Right kidney (tissue), 1 donor: ENCODE results near the gene EPS8.

Experiments used
- DNase-seq: peaks from one replicate; pipeline ENCODE4 v3.0.0-alpha.2; 2016

The EPS8 gene

DNA sequence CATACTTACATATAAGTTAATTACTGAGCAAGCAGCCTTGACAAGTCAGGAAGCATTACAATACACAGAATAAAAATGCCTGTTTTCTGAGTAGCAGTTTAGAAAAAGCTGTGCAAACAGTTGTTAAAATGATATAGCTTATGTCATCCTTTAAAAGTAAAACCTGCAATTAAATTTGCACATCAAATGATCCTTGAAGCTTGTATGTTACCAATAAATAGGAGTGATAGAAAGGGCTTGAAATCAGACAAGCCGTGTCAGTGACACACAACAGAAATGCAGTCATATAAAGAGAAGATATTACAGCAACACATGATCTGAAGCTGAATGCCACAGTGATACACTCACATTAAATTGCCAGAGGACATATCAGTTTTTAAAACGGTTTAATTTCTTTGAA lies 70.0 kb downstream of the EPS8 start:
- no peak for DNase-seq

DNA sequence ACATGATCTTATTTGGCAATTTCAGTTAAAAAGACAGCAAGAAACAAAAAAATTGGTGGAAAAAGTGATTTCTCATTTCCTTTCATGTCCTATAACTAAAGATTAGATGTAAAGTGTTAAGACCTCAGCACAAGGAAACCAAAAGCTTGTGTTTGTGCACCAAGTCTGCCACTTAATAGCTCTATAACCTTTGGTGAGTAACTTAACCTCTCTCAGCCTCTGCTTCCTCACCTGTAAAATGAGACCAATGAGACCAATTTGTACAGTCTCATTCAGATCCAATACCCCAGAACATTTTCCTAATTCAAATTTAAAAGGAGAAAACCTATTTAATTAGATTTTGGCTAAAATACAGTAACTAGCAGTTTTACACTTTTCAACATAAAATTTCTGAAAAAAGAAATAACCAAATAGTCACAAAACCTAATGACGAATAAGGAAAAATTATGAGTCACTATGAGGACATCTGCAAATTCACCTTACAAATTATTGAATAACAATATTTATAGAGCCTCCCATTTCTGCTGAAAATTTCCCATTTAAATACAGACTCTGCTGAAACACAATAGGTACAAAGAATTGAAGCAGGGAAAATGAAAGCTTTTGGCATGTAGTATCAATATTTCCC lies 71.1 kb downstream of the EPS8 start:
- no peak for DNase-seq

DNA sequence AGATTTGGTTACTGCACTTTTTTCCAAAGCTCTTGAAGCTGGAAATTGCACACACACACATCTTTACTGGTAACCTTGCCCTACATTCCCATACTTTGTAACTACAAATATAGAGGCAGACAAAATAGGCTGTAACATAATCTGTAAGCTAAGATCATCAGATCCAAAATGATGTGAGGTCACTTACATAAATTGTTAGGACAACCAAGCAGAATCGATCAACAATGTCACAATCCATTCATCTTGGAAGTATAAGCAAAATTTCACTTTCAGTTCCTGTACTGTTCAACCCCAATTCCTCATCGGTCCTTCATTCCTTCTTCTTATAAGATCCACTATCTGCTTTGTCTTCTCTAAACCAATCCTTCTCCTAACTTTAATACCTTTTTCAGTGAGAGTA lies 72.6 kb downstream of the EPS8 start:
- DNase-seq: no peak

DNA sequence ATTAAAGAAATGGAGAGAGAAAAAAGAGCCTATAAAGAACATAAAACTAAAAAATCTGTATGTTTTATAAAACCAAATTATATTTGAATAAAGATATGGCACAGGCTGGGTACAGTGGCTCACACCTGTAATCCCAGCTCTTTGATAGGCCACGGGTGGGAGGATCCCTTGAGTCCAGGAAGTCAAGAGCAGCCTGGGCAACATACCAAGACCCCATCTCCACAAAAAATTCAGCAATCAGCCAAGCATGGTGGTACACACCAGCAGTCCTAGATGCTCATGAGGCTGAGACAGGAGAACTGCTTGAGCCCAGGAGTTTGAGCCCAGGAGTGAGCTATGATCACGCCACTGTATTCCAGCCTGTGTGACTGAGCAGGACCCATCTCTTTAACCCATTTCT lies 74.9 kb downstream of the EPS8 start:
- DNase-seq: no peak

DNA sequence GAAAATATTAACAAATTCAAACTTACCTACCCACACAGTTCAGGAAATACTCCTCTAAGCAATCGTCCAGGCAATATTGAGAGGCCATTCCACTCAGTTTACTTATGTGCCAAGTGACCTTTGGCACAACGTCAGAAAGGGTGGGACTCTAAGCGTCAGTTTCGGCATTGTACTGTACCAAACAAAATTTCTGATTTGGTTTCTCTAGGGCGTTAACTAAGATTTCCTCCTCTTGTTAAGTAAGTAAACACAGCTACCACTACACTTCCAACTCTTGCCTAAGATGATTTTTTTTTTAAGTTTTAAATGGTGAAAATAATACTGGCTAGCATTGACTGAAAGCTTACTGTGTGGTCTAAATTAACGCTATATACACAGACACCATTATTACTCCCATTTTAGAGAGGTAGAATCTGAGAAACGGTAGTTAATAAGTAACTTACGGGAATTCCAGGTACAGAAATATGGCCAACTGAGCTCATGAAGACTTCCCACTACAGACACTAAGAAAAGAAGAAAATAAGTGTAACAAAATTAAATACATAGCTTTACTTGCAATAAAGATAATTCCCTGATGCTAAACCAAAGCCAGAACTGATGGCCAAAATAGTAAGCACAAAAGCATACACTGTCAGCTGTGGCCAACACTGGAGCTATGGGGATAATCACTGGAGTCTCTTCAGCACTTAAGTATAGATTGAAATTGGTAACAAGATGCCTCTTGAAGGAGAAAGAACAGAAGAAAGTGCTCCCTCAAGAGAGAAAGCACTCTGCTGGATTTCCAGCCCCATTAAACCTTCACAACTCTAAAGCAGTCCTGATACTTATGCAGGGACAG lies 76.1 kb downstream of the EPS8 start:
- no peak for DNase-seq

DNA sequence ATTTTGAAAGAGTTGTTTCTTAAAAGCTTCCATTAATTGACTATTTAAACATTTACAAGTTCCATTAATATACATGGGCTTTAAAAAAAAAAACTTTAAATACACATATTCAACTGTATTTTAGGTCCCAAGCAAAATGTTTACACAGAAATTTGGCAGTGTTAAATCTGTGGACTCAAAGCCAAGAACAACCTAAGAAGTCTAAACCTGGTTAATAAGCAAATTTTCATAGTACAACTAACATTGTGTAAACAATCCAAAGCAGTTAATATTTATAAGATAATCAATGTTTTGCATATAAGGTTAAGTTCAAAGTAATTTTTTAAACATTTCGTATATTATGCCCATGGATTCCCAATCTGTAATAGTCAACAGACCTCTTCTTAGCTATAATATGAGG lies 77.0 kb downstream of the EPS8 start:
- DNase-seq: no peak

DNA sequence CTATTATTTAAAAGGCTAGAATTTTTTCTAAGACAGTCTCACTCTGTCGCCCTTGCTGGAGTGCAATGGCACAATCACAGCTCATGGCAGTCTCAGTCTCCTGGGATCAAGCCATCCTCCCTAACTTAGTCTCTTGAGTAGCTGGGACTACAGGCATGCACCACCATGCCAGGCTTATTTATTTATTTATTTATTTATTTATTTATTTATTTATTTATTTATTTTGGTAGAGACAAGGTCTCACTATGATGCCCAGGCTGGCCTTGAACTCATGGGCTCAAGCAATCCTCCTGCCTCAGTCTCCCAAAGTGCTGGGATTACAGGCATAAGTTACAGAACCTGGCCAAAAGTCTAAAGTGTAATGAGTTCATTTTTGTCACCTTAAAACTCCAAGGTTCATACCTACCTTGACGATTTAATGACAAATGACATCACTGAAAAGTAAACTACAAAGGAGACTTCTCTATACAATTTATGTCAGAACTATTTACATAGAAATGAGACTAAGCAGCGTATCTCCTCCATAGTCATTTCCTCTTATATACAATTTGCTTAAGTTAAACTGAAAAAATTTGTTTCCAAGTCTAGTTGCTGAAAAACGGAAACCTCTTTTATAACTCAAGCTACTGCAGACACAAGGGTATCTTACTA lies 78.2 kb downstream of the EPS8 start:
- DNase-seq: no peak

DNA sequence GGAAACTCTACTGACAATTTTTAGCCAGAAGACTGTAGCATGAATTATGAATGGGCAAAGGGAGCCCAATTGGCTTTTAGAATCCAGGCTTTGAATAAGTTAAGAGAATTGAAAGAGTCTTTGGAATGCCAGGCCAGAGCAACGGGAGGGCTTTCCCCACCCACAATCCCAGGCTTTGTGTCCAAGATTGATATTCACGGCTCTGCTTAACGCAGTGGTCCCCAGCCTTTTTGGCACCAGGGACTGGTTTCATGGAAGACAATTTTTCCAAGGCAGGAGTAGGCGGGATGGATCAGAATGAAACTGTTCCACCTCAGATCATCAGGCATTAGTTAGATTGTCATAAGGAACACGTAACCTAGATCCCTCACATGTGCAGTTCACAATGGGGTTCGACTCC lies 79.6 kb downstream of the EPS8 start:
- no peak for DNase-seq

DNA sequence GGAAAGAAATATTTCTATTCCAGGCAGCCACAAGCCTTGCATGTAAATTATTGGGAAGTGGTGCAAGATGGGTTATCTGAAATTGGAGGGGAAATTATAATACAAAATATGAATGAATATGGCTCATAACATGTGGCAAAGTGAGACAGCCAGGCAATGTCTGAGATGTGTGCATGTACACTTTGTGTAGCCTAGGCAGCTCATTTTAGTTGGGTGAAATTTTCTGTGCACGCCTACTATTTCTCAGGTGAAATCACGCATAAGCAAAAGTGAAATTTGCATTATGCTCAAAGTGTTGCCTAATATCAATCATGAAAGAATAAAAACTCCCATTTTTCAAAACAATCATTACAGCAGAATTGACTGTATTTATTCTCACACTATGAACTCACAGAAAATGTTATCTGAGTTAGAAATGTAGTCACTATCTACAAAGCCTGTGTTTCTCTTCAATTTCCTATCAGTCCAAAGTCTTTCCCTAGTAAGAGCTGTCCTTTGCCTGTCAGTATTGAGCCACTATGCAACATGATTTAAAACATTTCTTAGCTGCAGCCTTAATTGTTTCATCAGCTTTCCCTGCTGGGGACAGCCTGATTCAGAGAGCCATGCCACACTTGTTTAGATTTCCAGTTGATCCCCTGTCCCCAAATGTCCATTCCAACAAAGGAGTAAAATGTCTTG lies 80.7 kb downstream of the EPS8 start:
- no peak for DNase-seq

DNA sequence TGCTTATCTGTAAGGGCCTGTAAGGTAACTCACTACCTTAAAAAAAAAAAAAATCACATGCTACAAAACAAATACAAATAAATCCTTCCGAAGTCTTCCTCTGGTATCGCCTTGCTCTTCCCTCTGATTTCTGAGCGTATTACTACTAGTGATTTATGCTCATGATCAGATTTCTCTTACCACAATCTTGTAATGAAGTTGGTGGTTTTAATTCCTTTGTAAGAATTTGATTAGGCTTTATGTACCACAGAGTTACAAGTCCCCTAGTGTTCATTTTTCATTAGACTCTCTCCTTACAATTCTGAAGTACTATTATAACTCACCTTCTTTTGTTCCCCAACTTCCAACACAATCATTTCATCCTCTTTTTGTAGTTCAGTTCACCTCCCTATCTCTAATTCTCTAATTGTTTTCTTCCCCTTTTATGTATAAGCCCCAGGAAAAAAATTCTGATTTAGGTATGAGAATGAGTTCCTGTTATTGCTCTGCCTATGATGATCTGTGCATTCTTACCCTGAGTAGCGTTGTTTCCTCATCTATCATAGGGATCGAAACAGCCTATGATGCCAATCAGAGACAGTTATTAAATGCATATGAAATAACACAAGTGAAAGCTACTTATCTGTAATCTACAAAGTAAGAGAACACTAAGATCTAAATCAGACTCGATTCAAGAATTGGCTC lies 81.5 kb downstream of the EPS8 start:
- DNase-seq: no peak

DNA sequence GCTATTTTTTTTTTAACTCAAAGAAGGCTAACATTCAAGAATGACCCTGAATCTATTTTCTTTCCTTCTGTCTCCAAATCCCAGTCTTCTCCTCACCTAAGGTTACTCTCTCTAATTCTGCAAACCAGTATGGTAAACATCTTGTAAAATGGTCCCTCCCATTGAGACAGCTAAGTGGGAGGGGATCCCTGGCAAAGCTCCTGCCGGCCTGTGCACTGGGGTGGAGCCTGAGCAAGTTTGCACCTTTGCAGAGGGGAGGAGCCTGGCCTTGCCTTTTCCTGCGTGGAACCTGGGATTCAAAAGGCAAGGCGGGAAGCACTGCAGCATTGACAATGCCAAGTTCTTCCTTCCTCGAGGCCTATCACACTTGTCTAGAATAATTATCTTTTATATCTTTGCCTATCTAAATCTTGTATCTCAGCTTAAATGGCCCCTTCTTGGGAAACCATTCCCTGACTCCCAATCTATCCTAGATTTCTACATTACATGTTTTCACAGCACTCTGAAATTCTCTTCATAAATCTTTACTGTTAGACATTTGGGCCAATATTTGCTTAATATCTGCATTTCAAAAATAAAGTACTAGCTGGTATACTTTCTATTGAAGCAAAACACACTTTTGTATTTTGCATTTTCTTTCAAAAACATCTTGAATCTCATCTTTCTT lies 83.0 kb downstream of the EPS8 start:
- DNase-seq: no peak

DNA sequence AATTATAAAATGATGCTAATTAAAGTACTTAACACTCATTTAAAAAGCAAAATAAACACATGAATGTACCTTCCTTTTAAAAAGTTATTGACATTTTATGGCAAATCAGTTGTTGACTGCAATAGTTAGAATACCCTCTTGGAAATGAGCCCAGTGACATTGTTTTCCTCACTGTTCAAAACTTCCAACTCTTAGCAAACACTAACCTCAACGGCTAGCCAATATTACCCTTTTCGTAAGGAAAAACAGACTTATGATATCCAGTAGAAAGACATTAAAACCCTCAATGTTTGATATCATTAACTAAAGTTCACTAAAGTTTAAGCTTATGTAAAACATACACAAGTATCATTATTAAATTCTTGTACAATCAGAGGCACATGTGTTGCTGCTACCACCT lies 83.6 kb downstream of the EPS8 start:
- no peak for DNase-seq

DNA sequence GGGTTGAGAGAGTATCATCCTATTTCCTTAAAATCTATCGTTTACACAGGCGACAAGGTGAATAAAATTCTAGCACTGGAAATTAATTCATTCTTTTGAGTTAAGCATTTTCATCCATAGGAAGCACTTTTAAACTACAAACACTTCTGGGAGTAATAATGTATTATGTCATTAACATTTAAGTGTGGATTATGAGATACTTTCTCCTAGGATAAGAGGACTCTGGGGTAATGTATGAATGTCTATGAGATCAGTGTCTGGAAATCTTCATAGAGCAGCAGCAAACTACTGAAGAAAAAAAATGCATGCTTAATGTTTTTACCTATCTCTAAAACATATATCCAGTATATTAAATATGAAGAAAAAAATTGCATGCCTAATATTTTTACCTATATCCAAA lies 86.9 kb downstream of the EPS8 start:
- DNase-seq: no peak

DNA sequence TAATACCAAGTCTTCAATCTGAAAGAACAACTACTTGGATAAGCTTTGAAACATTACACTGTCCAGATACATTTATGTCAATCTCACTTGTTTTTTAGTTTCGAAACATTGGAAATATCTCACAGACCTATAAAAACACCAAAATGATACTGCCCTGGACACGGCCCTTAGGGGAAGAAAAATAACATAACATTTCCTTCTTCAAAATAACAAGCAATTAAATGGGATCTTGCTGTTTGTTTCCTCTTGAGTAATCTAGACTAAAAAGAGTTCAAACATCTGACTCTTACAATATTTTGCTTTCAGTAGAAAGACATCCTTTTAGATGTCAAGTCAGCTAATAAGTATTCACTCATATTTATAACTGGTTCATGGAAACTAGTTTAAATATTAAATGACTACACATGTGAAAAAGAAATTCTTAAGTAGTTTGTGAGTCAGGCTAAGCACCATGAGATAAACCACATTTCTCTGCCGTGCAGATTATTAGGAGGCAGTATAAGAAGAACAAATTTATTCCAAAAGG lies 87.5 kb downstream of the EPS8 start:
- no peak for DNase-seq

DNA sequence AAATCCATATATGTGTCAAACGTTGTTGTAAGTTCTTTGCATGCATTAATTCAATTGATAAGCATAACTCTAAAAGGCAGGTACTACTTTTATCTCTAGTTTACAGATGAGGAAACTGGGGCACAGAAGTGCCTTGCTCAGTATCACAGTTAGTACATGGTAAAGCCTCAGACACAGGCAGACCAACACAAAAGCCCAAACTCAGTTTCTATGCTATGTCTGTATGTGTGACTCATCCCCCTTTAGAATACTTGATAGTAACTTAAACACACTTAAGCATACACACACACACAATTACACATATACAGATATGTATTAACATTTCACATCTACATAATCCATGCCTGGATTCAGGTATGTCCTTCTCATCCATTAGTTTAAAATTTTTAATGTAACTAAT lies 88.0 kb downstream of the EPS8 start:
- DNase-seq: no peak

DNA sequence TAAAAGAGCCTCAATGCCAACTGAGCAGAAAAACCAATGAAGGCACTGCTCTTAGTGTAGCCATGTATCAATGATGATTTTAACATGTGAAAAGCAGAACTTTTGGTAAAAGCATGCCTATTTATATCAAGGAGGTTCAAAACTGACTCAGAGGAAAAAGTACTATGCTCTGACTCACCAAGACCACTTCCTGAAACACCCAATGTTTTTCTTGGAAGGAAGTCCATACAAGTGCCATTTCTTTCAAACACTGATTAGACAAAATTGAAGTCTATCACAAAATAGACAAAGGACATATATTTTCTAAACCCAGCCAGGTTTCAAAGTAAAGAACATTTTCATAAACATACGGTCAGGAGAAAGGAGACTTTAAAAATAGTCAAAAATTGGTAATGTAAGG lies 88.6 kb downstream of the EPS8 start:
- no peak for DNase-seq

DNA sequence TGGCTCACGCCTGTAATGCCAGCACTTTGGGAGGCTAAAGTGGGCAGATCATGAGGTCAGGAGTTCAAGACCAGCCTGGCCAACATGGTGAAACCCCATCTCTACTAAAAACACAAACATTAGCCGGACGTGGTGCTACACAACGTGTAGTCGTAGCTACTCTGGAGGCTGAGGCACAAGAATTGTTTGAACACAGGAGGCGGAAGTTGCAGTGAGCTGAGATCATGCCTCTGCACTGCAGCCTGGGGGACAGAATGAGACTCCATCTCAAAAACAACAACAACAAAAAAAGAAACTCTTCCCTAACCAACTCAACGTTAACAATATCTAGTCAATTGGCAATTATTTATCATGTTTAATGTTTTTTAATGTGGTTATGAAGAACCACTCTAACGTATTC lies 89.3 kb downstream of the EPS8 start:
- DNase-seq: no peak

DNA sequence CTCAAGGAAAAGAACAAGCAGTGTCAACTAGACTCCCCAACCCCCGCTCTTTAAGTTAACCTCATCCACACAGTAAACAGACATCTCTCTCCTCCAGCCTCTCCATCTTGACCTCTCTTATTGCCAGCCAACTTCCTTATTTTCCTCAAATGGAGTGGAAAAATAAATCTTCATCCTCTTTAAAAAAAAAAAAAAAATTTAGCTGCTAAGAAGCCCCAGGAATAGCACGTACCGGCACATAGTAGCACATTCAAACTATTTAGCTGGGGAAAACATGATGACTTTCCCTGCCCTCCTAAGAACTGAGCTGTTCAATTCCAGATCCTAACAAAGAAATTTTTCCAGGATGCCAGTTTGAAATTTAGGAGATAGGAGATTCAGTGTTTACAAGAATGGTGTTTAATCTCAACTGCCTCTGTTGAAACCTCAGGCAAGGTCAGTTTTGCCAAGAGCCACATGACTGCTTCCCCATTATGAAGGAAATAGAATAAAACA lies 90.8 kb downstream of the EPS8 start:
- DNase-seq: no peak

DNA sequence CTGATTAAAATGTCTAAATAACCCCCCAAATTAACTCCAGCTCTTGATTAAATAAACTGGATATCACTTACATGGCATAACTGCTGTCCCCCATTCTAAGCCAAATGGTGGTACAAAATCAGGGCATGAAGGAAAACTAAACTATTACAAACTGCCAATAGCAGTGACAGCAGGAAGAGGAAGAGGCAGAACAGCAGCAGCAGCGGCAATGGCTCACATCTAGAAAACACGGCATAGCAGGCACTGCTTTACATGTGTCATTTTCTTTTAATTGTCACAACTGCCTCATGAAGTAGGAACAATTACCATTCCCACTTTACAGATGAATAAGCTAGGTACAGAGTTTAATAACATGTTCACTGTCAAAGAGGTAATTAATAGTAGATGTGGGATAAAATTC lies 92.0 kb downstream of the EPS8 start:
- DNase-seq: no peak

DNA sequence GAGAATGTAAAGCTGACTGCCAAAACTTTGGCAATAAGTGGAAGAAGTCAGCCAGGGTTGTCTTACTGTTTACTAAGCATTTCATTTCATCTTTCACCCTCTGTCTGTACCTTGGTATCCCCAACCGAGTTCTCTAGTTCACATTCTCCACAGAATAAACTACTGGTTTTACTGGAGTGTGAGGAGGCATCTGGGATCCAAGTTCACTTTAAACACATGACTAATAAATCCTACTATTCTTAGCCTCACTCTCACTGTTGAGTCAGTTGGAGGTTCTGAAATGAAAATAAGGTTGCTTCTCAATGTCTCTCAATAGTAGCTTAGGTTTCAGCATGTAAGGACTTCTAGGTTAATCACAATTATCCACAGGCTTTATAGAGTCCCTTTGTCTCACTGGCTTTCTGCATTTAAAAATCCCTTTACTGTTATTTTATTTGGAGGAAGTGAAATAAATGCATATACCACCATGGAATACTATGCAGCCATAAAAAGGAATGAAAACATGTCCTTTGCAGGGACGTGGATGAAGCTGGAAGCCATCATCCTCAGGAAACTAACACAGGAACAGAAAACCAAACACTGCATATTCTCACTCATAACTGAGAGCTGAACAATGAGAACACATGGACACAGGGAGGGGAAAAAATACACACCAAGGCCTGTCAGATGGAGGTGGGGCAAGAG lies 95.8 kb downstream of the EPS8 start:
- no peak for DNase-seq

DNA sequence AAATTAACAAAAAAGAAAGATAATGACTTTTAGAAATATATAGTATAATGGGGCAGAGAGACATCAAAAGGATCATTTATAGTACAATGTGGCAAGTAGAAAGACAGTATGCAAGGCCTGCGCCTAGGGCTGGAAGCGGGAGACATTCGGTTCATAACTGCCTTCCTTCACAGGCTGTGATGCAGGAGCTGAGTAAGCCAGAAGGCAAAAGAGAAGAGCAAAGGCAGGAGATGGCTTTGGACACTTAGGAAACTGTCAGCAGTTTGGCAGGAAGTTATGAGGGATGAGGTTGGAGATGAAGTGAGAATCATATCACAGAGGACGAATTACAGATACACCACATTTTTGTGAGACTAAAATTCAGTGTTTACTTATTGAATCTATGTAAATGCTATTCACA lies 97.8 kb downstream of the EPS8 start:
- DNase-seq: no peak
